K562 (cell line): ENCODE measurements around the gene PLXNB2. TPM values are rescaled to one million over a fixed set of nuclear protein-coding genes. Genes with fewer than 3 reads are reported as not detected.
A peak's percentile ranks its signal among the peaks of the same experiment; 100 is the strongest.

Experiments used
- CTBP1 ChIP-seq: fragments of 450-650 bp; IDR thresholded peaks from 2 replicates; pipeline ENCODE4 v1.6.1; 2016; ENCODE audit warnings: borderline replicate concordance
- CTCF ChIP-seq, 3 experiments: IDR thresholded peaks in 2 of 3; conservative IDR thresholded peaks in 1 of 3; 2 replicates each; pipeline ENCODE4 v1.5.1; 2011 to 2012; ENCODE audit warnings: low read length in 3 of 3, mild to moderate bottlenecking in 3 of 3, control low read depth in 2 of 3, improper control_type of control experiment in 1 of 3, inconsistent platforms in 1 of 3, low read depth in 1 of 3, mixed read lengths in 1 of 3, moderate library complexity in 1 of 3; ENCODE audit not compliant: insufficient read depth in 2 of 3
- FOS ChIP-seq: IDR thresholded peaks from 3 replicates; pipeline ENCODE4 v1.6.1; 2011; ENCODE audit not compliant: insufficient read length; ENCODE audit errors: extremely low read depth
- GATAD2B ChIP-seq: fragments of 450-650 bp; IDR thresholded peaks from 2 replicates; pipeline ENCODE4 v1.6.1; 2017; ENCODE audit warnings: mild to moderate bottlenecking, borderline replicate concordance
- KLF13 ChIP-seq: fragments of 450-650 bp; IDR thresholded peaks from 2 replicates; pipeline ENCODE4 v1.6.1; 2016; ENCODE audit warnings: missing genetic modification characterization, low read depth, mild to moderate bottlenecking, missing compliant biosample characterization, moderate library complexity, borderline replicate concordance
- MAX ChIP-seq: sonication (generic); formaldehyde crosslinking; IDR thresholded peaks from 2 replicates; pipeline ENCODE4 v1.9.0; 2022; ENCODE audit warnings: mild to moderate bottlenecking, missing genetic modification reagents
- MAZ ChIP-seq, 2 experiments: fragments of 450-650 bp in 1 of 2; sonication (generic) in 1 of 2; formaldehyde crosslinking; IDR thresholded peaks in 1 of 2; conservative IDR thresholded peaks in 1 of 2; 2 replicates each; pipeline versions ENCODE4 v1.4.0 to v1.5.0; 2020; ENCODE audit warnings: mild to moderate bottlenecking in 1 of 2, missing genetic modification reagents in 1 of 2
- MXI1 ChIP-seq: IDR thresholded peaks from 2 replicates; pipeline ENCODE4 v1.6.1; 2011; ENCODE audit warnings: low read depth, mild to moderate bottlenecking, improper control_type of control experiment, low read length
- NONO ChIP-seq, 2 experiments: fragments of 200-400 bp in 1 of 2; fragments of 450-650 bp in 1 of 2; formaldehyde crosslinking in 1 of 2; IDR thresholded peaks; 2 replicates each; pipeline ENCODE4 v1.6.1; 2017; ENCODE audit warnings: low read depth in 2 of 2, mild to moderate bottlenecking in 2 of 2, moderate library complexity in 2 of 2, low read length in 1 of 2
- POLR2G ChIP-seq: fragments of 200-400 bp; formaldehyde crosslinking; IDR thresholded peaks from 2 replicates; pipeline ENCODE4 v1.6.1; 2017; ENCODE audit warnings: low read depth, mild to moderate bottlenecking, antibody characterized with exemption, low read length, moderate library complexity
- RFX1 ChIP-seq: fragments of 450-650 bp; IDR thresholded peaks from 2 replicates; pipeline ENCODE4 v1.6.1; 2016; ENCODE audit warnings: mild to moderate bottlenecking, moderate library complexity
- SMAD4 ChIP-seq: fragments of 250-450 bp; sonication (Bioruptor Pico); conservative IDR thresholded peaks from 2 replicates; pipeline ENCODE4 v1.8.0; 2021; ENCODE audit warnings: inconsistent platforms, mild to moderate bottlenecking, moderate library complexity
- UBTF ChIP-seq, 2 experiments: IDR thresholded peaks; 2 replicates each; pipeline ENCODE4 v1.6.1; 2012; ENCODE audit warnings: improper control_type of control experiment in 2 of 2, low read depth in 2 of 2, low read length in 2 of 2, borderline replicate concordance in 1 of 2
- VEZF1 ChIP-seq: fragments of 200-800 bp; sonication (Bioruptor generic); IDR thresholded peaks from 2 replicates; pipeline ENCODE4 v1.6.1; 2017; ENCODE audit warnings: missing genetic modification characterization, missing compliant biosample characterization
- YY1 ChIP-seq, 3 experiments: IDR thresholded peaks; 2 replicates each; pipeline ENCODE4 v1.6.1; 2011; ENCODE audit warnings: low read length in 2 of 3, mild to moderate bottlenecking in 2 of 3, moderate library complexity in 2 of 3, borderline replicate concordance in 1 of 3, control low read depth in 1 of 3, low read depth in 1 of 3; ENCODE audit not compliant: insufficient read depth in 3 of 3, insufficient replicate concordance in 2 of 3, control insufficient read depth in 1 of 3, insufficient read length in 1 of 3; ENCODE audit errors: extremely low read depth in 1 of 3
- ZBTB2 ChIP-seq: fragments of 450-650 bp; IDR thresholded peaks from 2 replicates; pipeline ENCODE4 v1.6.1; 2016; ENCODE audit warnings: antibody characterized with exemption
- polyA plus RNA-seq, 8 experiments: library from polyadenylated mRNA; depleted of rRNA in 4 of 8; stranded (reverse) in 5 of 8; unstranded in 3 of 8; fragments of >200 nt; fragmentation: Nextera tagmentation in 2 of 8; fragmentation: Illumina TruSeq in 1 of 8; extraction: Ambion mirVana in 2 of 8; extraction: Trizol in 1 of 8; gene quantifications; 2 replicates each; pipeline versions ENCODE4 v1.2.1 to v1.2.3, GENCODE V29; 2011 to 2014; ENCODE audit warnings: inconsistent platforms in 1 of 8, missing spikeins in 1 of 8
- total RNA-seq, 7 experiments: library from RNA; depleted of rRNA in 6 of 7; stranded (reverse); fragments of >200 nt in 6 of 7; fragmentation: Illumina TruSeq in 2 of 7; extraction: Trizol in 2 of 7; gene quantifications; 2 replicates each; pipeline versions ENCODE4 v1.2.1 to v1.2.3, GENCODE V29; 2011 to 2021; ENCODE audit warnings: low replicate concordance in 1 of 7

The PLXNB2 gene
- total and polyA plus RNA-seq, 9 of the 15 experiments (the other 6 are each of a cell fraction or from before 2014, with no cell fraction given): 0.15 to 45.1 (median 13.6) TPM

- peak in 1 of 3 experiments; percentile 26 for TF ChIP-seq YY1 (IDR thresholded peaks at IDR 0.05; ENCODE audit: borderline replicate concordance in 1 of 3, control insufficient read depth in 1 of 3, extremely low read depth in 1 of 3, insufficient read depth in 3 of 3, insufficient read length in 1 of 3, insufficient replicate concordance in 2 of 3, low read depth in 1 of 3, low read length in 2 of 3)
- peak; percentile 87 for TF ChIP-seq KLF13
- TF ChIP-seq FOS: no peak
- TF ChIP-seq CTCF (IDR thresholded peaks at IDR 0.05 in 2 of 3, conservative IDR thresholded peaks at IDR 0.05 in 1 of 3; ENCODE audit: insufficient read depth in 2 of 3, low read depth in 1 of 3, low read length in 3 of 3): peak in 2 of 3 experiments; percentile 26 to 36; a peak in 3 of 6 replicates
- TF ChIP-seq CTBP1: peak; percentile 63
- 0 out of 2 replicates have a peak, but pooled peaks have one; percentile 39 for TF ChIP-seq POLR2G
- TF ChIP-seq MAX (CRISPR knock-in tag): no peak
- TF ChIP-seq RFX1: peak; percentile 75
- no peak for TF ChIP-seq ZBTB2
- TF ChIP-seq NONO (IDR thresholded peaks at IDR 0.05; ENCODE audit: low read depth in 2 of 2, low read length in 1 of 2): 0 out of 4 replicates have a peak, but pooled peaks of 1 of the 2 experiments have one; percentile 43
- 0 out of 2 replicates have a peak, but pooled peaks have one; percentile 21 for TF ChIP-seq SMAD4 (CRISPR knock-in tag)
- peak; percentile 26 to 58; a peak in 3 of 4 replicates for TF ChIP-seq MAZ (CRISPR knock-in tag; conservative IDR thresholded peaks at IDR 0.05 in 1 of 2, IDR thresholded peaks at IDR 0.05 in 1 of 2)
- TF ChIP-seq GATAD2B: 0 out of 2 replicates have a peak, but pooled peaks have one; percentile 14
- TF ChIP-seq VEZF1: peak; percentile 62
- peak in 1 of 2 experiments; percentile 80; a peak in 2 of 4 replicates for TF ChIP-seq UBTF (IDR thresholded peaks at IDR 0.05; ENCODE audit: borderline replicate concordance in 1 of 2, low read depth in 2 of 2, low read length in 2 of 2)
- peak; percentile 81 for TF ChIP-seq MXI1
Observed at GRCh38 chr22:50271519-50271970, 35.9 kb downstream of the PLXNB2 start (continued).
